Activated T-cell treated with anti-CD3 and anti-CD28 coated beads, Interleukin-2, amount 50 U/mL, for 24 hours (primary cell): ENCODE measurements around the gene BABAM2.

ENCODE experiments used
- DNase-seq: peaks from one replicate; pipeline ENCODE4 v3.0.0-alpha.2; 2020
- H3K27ac Mint-ChIP-seq: 2 replicates; pipeline ENCODE4 v1.8.0; 2020; ENCODE audit warnings: mild to moderate bottlenecking, mixed read lengths
- H3K27me3 Mint-ChIP-seq: 2 replicates; pipeline ENCODE4 v1.8.0; 2020; ENCODE audit warnings: mixed read lengths
- H3K36me3 Mint-ChIP-seq: 2 replicates; pipeline ENCODE4 v1.8.0; 2020; ENCODE audit warnings: low read depth, mixed read lengths
- H3K4me1 Mint-ChIP-seq: 2 replicates; pipeline ENCODE4 v1.8.0; 2020; ENCODE audit warnings: low read depth, mixed read lengths
- H3K4me3 Mint-ChIP-seq: 2 replicates; pipeline ENCODE4 v1.8.0; 2020; ENCODE audit warnings: mild to moderate bottlenecking, moderate library complexity, mixed read lengths
- H3K9me3 Mint-ChIP-seq: 2 replicates; pipeline ENCODE4 v1.8.0; 2020; ENCODE audit warnings: mixed read lengths

The BABAM2 gene

DNA sequence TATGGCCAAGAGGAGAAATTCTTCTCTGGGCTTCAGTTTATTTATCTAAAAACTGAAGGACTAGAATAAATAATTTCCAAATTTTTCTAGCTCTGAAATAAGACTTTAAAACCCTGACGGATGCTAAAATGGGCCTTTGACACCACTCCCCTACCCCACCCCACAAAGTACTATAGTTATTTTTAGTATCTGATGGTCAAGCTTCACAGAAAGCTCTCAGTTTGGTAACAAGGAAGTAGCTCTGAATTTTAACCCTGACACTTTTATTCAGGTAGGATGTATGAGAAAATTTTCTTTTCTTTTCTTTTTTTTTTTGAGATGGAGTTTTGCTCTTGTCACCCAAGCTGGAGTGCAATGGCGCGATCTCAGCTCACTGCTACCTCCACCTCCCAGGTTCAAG, 2.7 kb upstream of the BABAM2 start:
- H3K4me3 Mint-ChIP-seq: no peak overlapping the region
- peaks cover 3% of the 10 kb centered on the region for H3K9me3 Mint-ChIP-seq
- H3K27ac Mint-ChIP-seq: no peak overlapping the region
- peaks cover 48% of the 10 kb centered on the region for H3K4me1 Mint-ChIP-seq
- no peak for DNase-seq
- H3K36me3 Mint-ChIP-seq: peaks cover 23% of the 10 kb centered on the region
- H3K27me3 Mint-ChIP-seq: no peaks in the 10 kb centered on the region

- H3K27ac Mint-ChIP-seq: peak overlapping the region; percentile 1
- H3K36me3 Mint-ChIP-seq: peaks cover 27% of the 10 kb centered on the region
- H3K4me3 Mint-ChIP-seq: peak overlapping the region; percentile 97
- peaks cover 56% of the 10 kb centered on the region for H3K4me1 Mint-ChIP-seq
- H3K9me3 Mint-ChIP-seq: peaks cover 3% of the 10 kb centered on the region
- no peaks in the 10 kb centered on the region for H3K27me3 Mint-ChIP-seq
- DNase-seq: no peak
Measured at GRCh38 chr2:27888790-27889189, 1.7 kb upstream of the BABAM2 start.

DNA sequence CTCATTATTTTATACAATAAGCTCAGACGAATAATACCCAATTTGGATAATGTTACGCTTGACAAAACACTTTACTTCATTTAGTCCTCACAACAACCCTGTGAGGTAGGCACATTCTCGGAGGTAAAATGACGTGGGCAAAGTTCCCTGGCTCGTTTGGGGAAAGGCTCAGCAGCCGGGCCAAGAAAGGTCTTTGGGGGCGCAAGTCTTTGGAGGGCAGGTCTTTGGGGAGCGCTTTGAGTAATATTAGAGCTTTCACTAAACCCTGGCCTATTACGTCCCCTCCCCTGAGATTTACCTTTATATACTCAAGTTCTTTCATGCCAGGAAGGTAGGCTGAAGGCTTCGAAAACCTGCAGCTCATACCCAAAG, 769 bp upstream of the BABAM2 start:
- Mint-ChIP-seq H3K9me3 (peaks cover 3% of the 10 kb centered on the region), H3K27ac (peak overlapping the region; percentile 100), H3K27me3 (no peaks in the 10 kb centered on the region), H3K4me3 (peak overlapping the region; percentile 97), H3K4me1 (peaks cover 66% of the 10 kb centered on the region), H3K36me3 (peaks cover 37% of the 10 kb centered on the region)
- no peak for DNase-seq

DNA sequence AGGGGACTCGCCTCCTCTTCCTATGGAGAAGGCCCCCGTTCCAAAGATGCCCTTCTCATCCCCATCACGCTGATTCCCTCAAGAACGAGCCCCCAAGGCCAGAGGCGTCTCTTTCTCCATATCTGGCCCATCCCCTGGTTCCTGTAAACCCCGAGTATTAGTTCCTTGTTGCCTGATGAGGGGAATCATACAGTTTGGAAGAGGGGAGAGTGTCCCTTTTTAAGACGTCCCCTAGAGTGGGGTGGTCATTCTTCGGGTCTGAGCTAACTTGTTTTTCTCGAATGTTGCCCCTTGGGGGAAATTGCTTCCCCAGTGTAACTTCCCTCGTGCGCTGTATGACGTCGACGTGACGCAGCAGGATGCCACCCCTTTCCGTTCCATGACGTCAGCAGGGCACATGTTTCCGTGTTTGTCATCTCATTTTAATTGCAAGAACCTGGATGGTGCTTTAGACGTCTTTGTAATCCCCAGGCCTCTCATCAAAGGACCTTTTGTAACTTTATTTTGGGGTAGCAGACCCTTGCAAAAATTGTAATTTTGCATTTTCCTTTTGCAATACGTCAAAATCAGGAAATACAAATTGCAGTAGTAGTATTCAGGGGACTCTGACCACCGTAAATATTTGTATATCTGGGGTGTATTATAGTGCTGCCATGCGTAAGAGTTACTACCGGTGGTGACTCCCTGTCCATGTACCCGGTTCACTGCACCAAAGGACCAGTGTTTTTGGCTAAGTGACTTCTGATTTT, 569 bp downstream of the BABAM2 start:
- Mint-ChIP-seq H3K9me3 (peaks cover 3% of the 10 kb centered on the region), H3K4me1 (peaks cover 76% of the 10 kb centered on the region), H3K36me3 (peaks cover 50% of the 10 kb centered on the region), H3K27ac (peak overlapping the region; percentile 100), H3K27me3 (no peaks in the 10 kb centered on the region), H3K4me3 (peak overlapping the region; percentile 97)
- DNase-seq: peak; percentile 86

- peak overlapping the region; percentile 100 for H3K27ac Mint-ChIP-seq
- DNase-seq: no peak
- no peaks in the 10 kb centered on the region for H3K27me3 Mint-ChIP-seq
- H3K36me3 Mint-ChIP-seq: peaks cover 56% of the 10 kb centered on the region
- H3K9me3 Mint-ChIP-seq: peaks cover 3% of the 10 kb centered on the region
- H3K4me1 Mint-ChIP-seq: peaks cover 82% of the 10 kb centered on the region
- H3K4me3 Mint-ChIP-seq: peak overlapping the region; percentile 97
Measured at GRCh38 chr2:27891673-27892105, 1.2 kb downstream of the BABAM2 start.

DNA sequence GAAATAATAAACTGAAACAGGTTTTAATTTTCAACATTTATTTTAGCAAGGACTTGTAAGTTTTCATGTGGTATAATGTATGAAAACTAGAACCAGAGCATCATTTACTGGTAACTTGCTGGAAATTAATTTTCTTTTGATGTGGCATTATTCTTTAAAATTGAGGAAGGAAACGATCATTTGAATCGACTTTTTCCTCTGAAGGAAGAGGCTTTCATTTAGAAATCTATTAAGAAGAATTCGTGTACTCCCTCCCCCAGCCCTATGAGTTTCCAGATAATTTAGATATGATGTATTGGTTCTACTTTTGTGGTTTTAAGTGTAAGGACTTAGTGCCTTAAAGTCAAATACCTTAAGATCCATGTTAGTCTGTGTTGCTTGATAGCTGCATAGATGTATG, 2.5 kb downstream of the BABAM2 start:
- peaks cover 3% of the 10 kb centered on the region for H3K9me3 Mint-ChIP-seq
- no peaks in the 10 kb centered on the region for H3K27me3 Mint-ChIP-seq
- peak overlapping the region; percentile 97 for H3K4me3 Mint-ChIP-seq
- H3K27ac Mint-ChIP-seq: peak overlapping the region; percentile 100
- H3K4me1 Mint-ChIP-seq: peaks cover 88% of the 10 kb centered on the region
- H3K36me3 Mint-ChIP-seq: peaks cover 69% of the 10 kb centered on the region
- DNase-seq: no peak

DNA sequence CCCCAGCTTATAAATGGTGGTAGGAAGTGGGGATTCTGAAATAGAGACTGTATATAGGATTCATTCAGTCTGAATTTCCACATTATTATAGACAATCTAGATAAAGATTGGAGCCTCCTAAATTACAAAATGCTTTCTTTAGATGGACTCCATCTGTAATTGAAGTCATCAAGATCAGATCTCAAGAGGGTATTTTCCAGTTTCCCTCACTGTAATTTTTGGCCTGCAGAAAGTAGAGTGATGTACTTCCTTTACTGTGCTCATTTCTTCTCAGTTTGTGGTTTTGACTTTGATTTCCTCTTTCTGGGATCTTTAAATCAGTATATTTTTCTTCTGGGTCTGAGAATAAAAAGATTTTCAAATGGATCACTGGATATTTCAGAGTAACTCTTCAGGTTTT, 7.2 kb downstream of the BABAM2 start:
- H3K4me1 Mint-ChIP-seq: peaks cover 91% of the 10 kb centered on the region
- no peaks in the 10 kb centered on the region for H3K9me3 Mint-ChIP-seq
- no peak overlapping the region for H3K4me3 Mint-ChIP-seq
- H3K27ac Mint-ChIP-seq: peak overlapping the region; percentile 77
- H3K27me3 Mint-ChIP-seq: no peaks in the 10 kb centered on the region
- DNase-seq: no peak
- H3K36me3 Mint-ChIP-seq: peaks cover 80% of the 10 kb centered on the region

DNA sequence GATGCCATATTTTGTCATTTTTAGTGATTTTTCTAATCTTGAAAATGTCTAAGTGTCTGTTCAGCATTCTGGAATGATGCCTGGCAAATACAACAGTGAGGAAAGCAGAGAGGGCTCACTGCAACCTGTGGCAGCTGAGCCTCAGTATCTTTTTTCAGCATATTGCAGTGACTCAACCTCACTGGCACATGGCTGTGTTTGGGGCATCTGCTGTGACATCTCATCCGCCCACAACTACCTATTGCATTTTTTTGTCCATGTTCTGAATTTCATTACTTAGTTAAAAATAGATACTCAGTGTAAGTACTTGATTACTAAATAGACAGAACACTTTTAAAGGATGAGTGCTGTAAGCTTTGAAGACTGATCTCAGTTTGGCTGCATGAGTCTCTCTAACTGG, 10.7 kb downstream of the BABAM2 start:
- Mint-ChIP-seq H3K9me3 (peaks cover 7% of the 10 kb centered on the region), H3K36me3 (peaks cover 82% of the 10 kb centered on the region), H3K4me1 (peaks cover 89% of the 10 kb centered on the region), H3K27me3 (no peaks in the 10 kb centered on the region), H3K4me3 (peak overlapping the region; percentile 48), H3K27ac (peak overlapping the region; percentile 91)
- peak; percentile 41 for DNase-seq

DNA sequence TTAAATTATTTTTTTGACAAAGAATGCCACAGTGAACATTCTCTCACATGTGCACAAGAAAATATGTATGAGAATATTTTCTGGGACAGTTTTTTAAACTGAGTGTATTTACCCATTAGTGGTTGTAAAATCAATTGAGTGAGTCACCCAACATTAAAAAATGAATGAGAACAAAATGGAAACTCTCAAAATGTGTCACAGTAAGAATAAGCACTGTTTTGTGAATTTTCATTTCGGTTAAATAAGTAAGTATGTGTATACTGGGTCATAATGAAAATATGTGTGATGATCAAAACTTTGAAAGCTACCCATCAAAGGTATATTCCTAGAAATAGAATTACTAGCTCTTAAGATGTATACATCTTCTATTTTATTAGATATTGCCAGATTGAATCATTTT, 11.6 kb downstream of the BABAM2 start:
- DNase-seq: no peak
- H3K27me3 Mint-ChIP-seq: no peaks in the 10 kb centered on the region
- peak overlapping the region; percentile 39 for H3K4me3 Mint-ChIP-seq
- H3K27ac Mint-ChIP-seq: peak overlapping the region; percentile 91
- H3K36me3 Mint-ChIP-seq: peaks cover 81% of the 10 kb centered on the region
- H3K4me1 Mint-ChIP-seq: peaks cover 89% of the 10 kb centered on the region
- peaks cover 7% of the 10 kb centered on the region for H3K9me3 Mint-ChIP-seq

- no peak for DNase-seq
- H3K36me3 Mint-ChIP-seq: peaks cover 79% of the 10 kb centered on the region
- H3K4me1 Mint-ChIP-seq: peaks cover 86% of the 10 kb centered on the region
- H3K9me3 Mint-ChIP-seq: peaks cover 7% of the 10 kb centered on the region
- H3K27me3 Mint-ChIP-seq: no peaks in the 10 kb centered on the region
- peak overlapping the region; percentile 44 for H3K4me3 Mint-ChIP-seq
- peak overlapping the region; percentile 91 for H3K27ac Mint-ChIP-seq
Measured at GRCh38 chr2:27903018-27903417, 12.5 kb downstream of the BABAM2 start.

- no peak for DNase-seq
- no peak overlapping the region for H3K4me3 Mint-ChIP-seq
- peaks cover 7% of the 10 kb centered on the region for H3K9me3 Mint-ChIP-seq
- H3K27ac Mint-ChIP-seq: peak overlapping the region; percentile 91
- H3K27me3 Mint-ChIP-seq: no peaks in the 10 kb centered on the region
- peaks cover 77% of the 10 kb centered on the region for H3K36me3 Mint-ChIP-seq
- H3K4me1 Mint-ChIP-seq: peaks cover 84% of the 10 kb centered on the region
Measured at GRCh38 chr2:27903649-27904404, 13.3 kb downstream of the BABAM2 start.

DNA sequence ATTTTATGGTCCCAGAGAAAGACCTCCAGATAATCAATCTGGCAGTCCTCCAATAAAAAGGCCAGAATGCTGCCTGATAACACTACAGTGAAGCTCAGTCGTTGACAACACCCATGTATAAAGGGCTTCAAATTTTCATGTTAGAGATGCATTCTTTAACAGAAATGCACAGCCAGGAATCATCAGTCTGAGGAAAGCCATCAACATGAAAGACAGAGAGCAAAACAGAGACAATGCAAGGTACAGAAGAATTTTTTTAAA, 13.8 kb downstream of the BABAM2 start:
- H3K4me1 Mint-ChIP-seq: peaks cover 83% of the 10 kb centered on the region
- H3K27ac Mint-ChIP-seq: no peak overlapping the region
- no peaks in the 10 kb centered on the region for H3K27me3 Mint-ChIP-seq
- DNase-seq: no peak
- H3K4me3 Mint-ChIP-seq: no peak overlapping the region
- peaks cover 74% of the 10 kb centered on the region for H3K36me3 Mint-ChIP-seq
- H3K9me3 Mint-ChIP-seq: peaks cover 7% of the 10 kb centered on the region

- H3K4me1 Mint-ChIP-seq: peaks cover 78% of the 10 kb centered on the region
- no peak overlapping the region for H3K27ac Mint-ChIP-seq
- peaks cover 69% of the 10 kb centered on the region for H3K36me3 Mint-ChIP-seq
- no peak for DNase-seq
- H3K27me3 Mint-ChIP-seq: no peaks in the 10 kb centered on the region
- H3K4me3 Mint-ChIP-seq: no peak overlapping the region
- H3K9me3 Mint-ChIP-seq: peaks cover 7% of the 10 kb centered on the region
Measured at GRCh38 chr2:27906074-27906473, 15.5 kb downstream of the BABAM2 start.

DNA sequence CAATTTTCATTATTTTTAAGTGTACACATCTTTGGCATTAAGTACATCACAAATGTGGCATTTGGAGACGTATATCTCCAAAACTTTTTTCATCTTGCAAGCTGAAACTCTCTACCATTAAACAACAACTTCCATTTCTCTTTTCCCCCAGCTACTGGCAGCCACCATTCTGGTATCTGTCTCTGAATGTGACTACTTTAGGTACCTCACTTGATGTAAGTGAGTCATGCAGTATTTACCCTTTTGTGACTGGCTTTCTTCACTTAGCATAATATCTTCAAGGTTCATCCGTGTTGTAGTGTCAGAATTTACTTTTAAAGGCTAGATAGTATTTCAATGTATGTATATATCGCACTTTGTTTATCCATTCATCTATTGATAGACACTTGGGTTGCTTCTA, 17.0 kb downstream of the BABAM2 start:
- peaks cover 68% of the 10 kb centered on the region for H3K36me3 Mint-ChIP-seq
- H3K4me1 Mint-ChIP-seq: peaks cover 66% of the 10 kb centered on the region
- DNase-seq: no peak
- peaks cover 7% of the 10 kb centered on the region for H3K9me3 Mint-ChIP-seq
- H3K4me3 Mint-ChIP-seq: no peak overlapping the region
- peak overlapping the region; percentile 7 for H3K27ac Mint-ChIP-seq
- no peaks in the 10 kb centered on the region for H3K27me3 Mint-ChIP-seq

- Mint-ChIP-seq H3K4me1 (peaks cover 58% of the 10 kb centered on the region), H3K36me3 (peaks cover 60% of the 10 kb centered on the region), H3K9me3 (peaks cover 2% of the 10 kb centered on the region), H3K27me3 (no peaks in the 10 kb centered on the region), H3K27ac (no peak overlapping the region), H3K4me3 (no peak overlapping the region)
- no peak for DNase-seq
Measured at GRCh38 chr2:27909901-27910300, 19.4 kb downstream of the BABAM2 start.
